ENCODE measurements around the gene DDR1.

- no peak for TF ChIP-seq POLR2A (IDR thresholded peaks at IDR 0.05)
- no peak for TF ChIP-seq CTCF (IDR thresholded peaks at IDR 0.05)
These were observed 64.5 kb downstream of the DDR1 start for GRCh38 chr6:30948811-30949210.

All from gastroesophageal sphincter (tissue), 3 donors.